Measurements from ENCODE around the gene LRRC32.

LRRC32 gene

DNA sequence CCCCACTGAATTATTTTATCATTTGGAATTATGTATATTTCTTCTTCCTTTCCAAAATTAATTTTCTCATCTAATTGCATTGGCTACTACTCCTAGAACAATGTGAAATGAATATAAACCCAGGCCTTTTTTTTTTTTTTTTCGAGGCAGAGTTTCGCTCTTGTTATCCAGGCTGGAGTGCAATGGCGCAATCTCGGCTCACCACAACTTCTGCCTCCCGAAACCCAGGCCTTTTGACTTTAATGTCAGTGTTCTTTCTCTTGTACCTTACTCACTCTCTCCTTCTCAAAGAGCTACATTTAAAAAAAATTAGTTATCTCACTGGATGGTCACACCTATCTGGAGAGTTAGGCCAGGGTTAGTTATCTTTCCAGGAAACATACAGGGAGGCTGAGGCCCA lies 35.3 kb upstream of the LRRC32 start:
- no peaks in the 10 kb centered on the region for H3K4me1 ChIP-seq (ENCODE audit: low read depth, poor library complexity, severe bottlenecking)
- no peak overlapping the region for H3K4me3 ChIP-seq (IDR thresholded peaks at IDR 0.05; ENCODE audit: insufficient read depth, low read depth, low read length)
- H3K27ac ChIP-seq, result no peak overlapping the region
- no peaks in the 10 kb centered on the region for H3K79me2 ChIP-seq (ENCODE audit: insufficient read depth, low read depth)
- H2AFZ ChIP-seq (ENCODE audit: low read depth), result no peak overlapping the region
- no peak overlapping the region for H3K4me2 ChIP-seq
- H3K9ac ChIP-seq, result no peak overlapping the region
- TF ChIP-seq CTCF (conservative IDR thresholded peaks at IDR 0.05; ENCODE audit: low read depth, low read length), result no peak
- no peaks in the 10 kb centered on the region for H3K36me3 ChIP-seq (ENCODE audit: insufficient read depth)
- H3K27me3 ChIP-seq (ENCODE audit: insufficient read depth, low read depth), result no peaks in the 10 kb centered on the region
- no peaks in the 10 kb centered on the region for H4K20me1 ChIP-seq (ENCODE audit: insufficient read depth)

DNA sequence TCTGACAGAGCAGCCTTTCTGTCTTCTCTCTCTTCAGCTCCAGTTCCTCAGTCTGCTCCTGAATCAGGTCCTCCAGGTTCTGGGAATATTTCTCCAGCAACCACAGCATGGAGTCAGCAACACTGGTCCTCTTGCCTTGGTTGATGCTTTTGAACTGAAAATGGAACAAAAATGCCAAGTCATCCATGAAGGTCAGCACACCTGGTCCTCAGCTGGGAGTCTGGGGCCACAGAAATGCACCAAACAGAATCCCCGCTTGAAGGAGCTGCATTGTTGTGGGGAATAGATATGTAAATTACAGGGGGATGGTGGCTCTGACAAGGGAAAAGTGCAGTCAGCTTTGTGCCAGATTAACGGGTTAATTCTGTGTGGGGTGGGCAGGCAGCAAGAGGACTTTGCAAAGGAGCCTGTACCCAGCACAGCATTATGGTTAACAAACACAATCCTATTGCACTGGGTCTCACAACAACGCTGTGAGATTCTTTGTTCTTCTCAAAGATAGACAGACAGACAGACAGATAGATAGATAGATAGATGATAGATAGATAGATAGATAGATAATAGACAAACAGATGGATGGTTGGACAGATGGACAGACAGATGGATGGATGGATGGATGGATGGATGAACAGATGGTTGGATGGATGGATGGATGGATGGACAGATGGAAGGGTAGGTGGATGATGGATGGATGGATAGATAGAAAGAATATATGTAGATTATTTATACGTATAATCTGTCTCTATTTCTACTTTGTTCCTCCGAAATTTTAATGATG lies 33.8 kb upstream of the LRRC32 start:
- TF ChIP-seq CTCF (conservative IDR thresholded peaks at IDR 0.05; ENCODE audit: low read depth, low read length), result no peak
- no peak overlapping the region for H3K4me2 ChIP-seq
- no peaks in the 10 kb centered on the region for H3K36me3 ChIP-seq (ENCODE audit: insufficient read depth)
- no peaks in the 10 kb centered on the region for H3K4me1 ChIP-seq (ENCODE audit: low read depth, poor library complexity, severe bottlenecking)
- no peaks in the 10 kb centered on the region for H4K20me1 ChIP-seq (ENCODE audit: insufficient read depth)
- H3K27me3 ChIP-seq (ENCODE audit: insufficient read depth, low read depth), result no peaks in the 10 kb centered on the region
- no peaks in the 10 kb centered on the region for H3K79me2 ChIP-seq (ENCODE audit: insufficient read depth, low read depth)
- no peak overlapping the region for H3K9ac ChIP-seq
- no peak overlapping the region for H2AFZ ChIP-seq (ENCODE audit: low read depth)
- H3K27ac ChIP-seq, result no peak overlapping the region
- no peak overlapping the region for H3K4me3 ChIP-seq (IDR thresholded peaks at IDR 0.05; ENCODE audit: insufficient read depth, low read depth, low read length)

GRCh38 chr11:76703707-76704106 lies 33.2 kb upstream of the LRRC32 start:
- H3K27ac ChIP-seq, result no peak overlapping the region
- H3K4me3 ChIP-seq (IDR thresholded peaks at IDR 0.05; ENCODE audit: insufficient read depth, low read depth, low read length), result no peak overlapping the region
- H2AFZ ChIP-seq (ENCODE audit: low read depth), result no peak overlapping the region
- H3K27me3 ChIP-seq (ENCODE audit: insufficient read depth, low read depth), result no peaks in the 10 kb centered on the region
- H3K79me2 ChIP-seq (ENCODE audit: insufficient read depth, low read depth), result no peaks in the 10 kb centered on the region
- no peak for TF ChIP-seq CTCF (conservative IDR thresholded peaks at IDR 0.05; ENCODE audit: low read depth, low read length)
- no peak overlapping the region for H3K4me2 ChIP-seq
- no peaks in the 10 kb centered on the region for H3K4me1 ChIP-seq (ENCODE audit: low read depth, poor library complexity, severe bottlenecking)
- H4K20me1 ChIP-seq (ENCODE audit: insufficient read depth), result no peaks in the 10 kb centered on the region
- H3K9ac ChIP-seq, result no peak overlapping the region
- no peaks in the 10 kb centered on the region for H3K36me3 ChIP-seq (ENCODE audit: insufficient read depth)

DNA sequence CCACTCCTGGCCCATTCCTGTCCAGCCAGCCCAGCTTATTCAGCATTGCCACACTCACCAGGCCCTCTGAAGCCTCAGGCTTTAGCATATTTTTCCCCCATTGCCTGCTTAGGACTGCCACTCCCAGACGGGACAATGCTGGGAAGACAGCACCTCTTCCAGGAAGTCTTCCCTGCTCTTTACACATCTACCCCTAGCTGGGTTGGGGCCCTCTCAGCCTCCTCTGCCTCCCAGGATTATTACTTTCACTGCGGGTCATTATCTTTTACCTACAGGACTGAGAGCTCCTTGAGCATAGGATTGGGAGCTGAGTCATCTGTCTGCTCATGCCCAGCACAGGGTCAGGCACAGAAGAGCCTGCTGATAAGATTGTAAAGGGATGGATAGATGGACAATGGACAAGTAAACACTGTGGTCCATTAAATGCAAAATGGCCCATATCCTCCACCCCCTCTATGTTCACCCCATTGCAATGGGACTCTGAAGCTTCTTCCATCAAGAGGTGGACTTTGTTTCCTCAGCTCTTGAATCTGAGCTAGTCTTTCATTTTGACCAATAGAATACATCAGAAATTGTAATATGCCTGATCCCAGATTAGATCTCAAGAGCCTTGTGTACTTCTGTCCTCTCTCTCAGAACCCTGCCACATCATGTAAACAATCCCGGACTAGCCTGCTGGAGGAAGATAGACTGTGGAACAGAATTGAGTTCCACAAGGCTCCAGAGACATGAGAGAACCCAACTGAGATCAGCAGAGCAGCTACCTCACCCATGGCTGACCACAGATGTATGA lies 32.0 kb upstream of the LRRC32 start:
- no peak for TF ChIP-seq CTCF (conservative IDR thresholded peaks at IDR 0.05; ENCODE audit: low read depth, low read length)
- Histone ChIP-seq H3K79me2 (ENCODE audit: insufficient read depth, low read depth) (no peaks in the 10 kb centered on the region), H3K4me2 (no peak overlapping the region), H3K4me1 (ENCODE audit: low read depth, poor library complexity, severe bottlenecking) (no peaks in the 10 kb centered on the region), H3K27ac (no peak overlapping the region), H3K27me3 (ENCODE audit: insufficient read depth, low read depth) (no peaks in the 10 kb centered on the region), H4K20me1 (ENCODE audit: insufficient read depth) (no peaks in the 10 kb centered on the region), H2AFZ (ENCODE audit: low read depth) (no peak overlapping the region), H3K9ac (no peak overlapping the region), H3K4me3 (IDR thresholded peaks at IDR 0.05; ENCODE audit: insufficient read depth, low read depth, low read length) (no peak overlapping the region), H3K36me3 (ENCODE audit: insufficient read depth) (no peaks in the 10 kb centered on the region)

Data from KMS-11 (cell line).